K562 (cell line): ENCODE measurements around the gene FST. TPM values are rescaled to one million over a fixed set of nuclear protein-coding genes. Genes with fewer than 3 reads are reported as not detected.
A peak's percentile ranks its signal among the peaks of the same experiment; 100 is the strongest.

Source experiments
- ARHGAP35 ChIP-seq: fragments of 450-650 bp; IDR thresholded peaks from 2 replicates; pipeline ENCODE4 v1.6.1; 2018; ENCODE audit not compliant: partially characterized antibody
- ARNT ChIP-seq, 2 experiments: fragments of 450-650 bp; IDR thresholded peaks; 2 replicates each; pipeline ENCODE4 v1.6.1; 2016; ENCODE audit warnings: mild to moderate bottlenecking in 1 of 2
- BCLAF1 ChIP-seq, 2 experiments: fragments of 450-650 bp in 1 of 2; IDR thresholded peaks; 2 replicates each; pipeline ENCODE4 v1.6.1; 2011 to 2017; ENCODE audit warnings: low read depth in 2 of 2, antibody characterized with exemption in 1 of 2, borderline replicate concordance in 1 of 2, low read length in 1 of 2, mild to moderate bottlenecking in 1 of 2, mixed read lengths in 1 of 2; ENCODE audit not compliant: control insufficient read depth in 1 of 2
- DIDO1 ChIP-seq: fragments of 450-650 bp; IDR thresholded peaks from 2 replicates; pipeline ENCODE4 v1.6.1; 2016; ENCODE audit warnings: low read depth, missing biosample characterization, missing genetic modification characterization
- E2F3 ChIP-seq: fragments of 250-450 bp; sonication (Bioruptor Pico); IDR thresholded peaks from 2 replicates; pipeline ENCODE4 v1.4.0; 2020; ENCODE audit warnings: mild to moderate bottlenecking
- HMG20A ChIP-seq: fragments of 450-650 bp; formaldehyde crosslinking; conservative IDR thresholded peaks from 2 replicates; pipeline ENCODE4 v1.4.0; 2020; ENCODE audit warnings: mild to moderate bottlenecking, mixed read lengths
- LARP7 ChIP-seq: fragments of 450-650 bp; IDR thresholded peaks from 2 replicates; pipeline ENCODE4 v1.6.1; 2016
- PKNOX1 ChIP-seq: fragments of 450-650 bp; IDR thresholded peaks from 2 replicates; pipeline ENCODE4 v1.6.1; 2016
- POLR2H ChIP-seq: IDR thresholded peaks from 2 replicates; pipeline ENCODE4 v1.6.1; 2016; ENCODE audit warnings: missing genetic modification characterization, low read depth, mild to moderate bottlenecking, control low read depth, missing compliant biosample characterization, moderate library complexity
- REST ChIP-seq, 2 experiments: fragments of 450-650 bp; formaldehyde crosslinking in 1 of 2; IDR thresholded peaks; 2 replicates each; pipeline versions ENCODE4 v1.4.0 to v1.6.1; 2014 to 2020; ENCODE audit warnings: mild to moderate bottlenecking in 2 of 2, borderline replicate concordance in 1 of 2, low read depth in 1 of 2
- TBP ChIP-seq: optimal IDR thresholded peaks from 2 replicates; pipeline ENCODE3; 2011; ENCODE audit warnings: low read depth, low read length, improper control_type of control experiment
- TEAD2 ChIP-seq: fragments of 450-650 bp; IDR thresholded peaks from 2 replicates; pipeline ENCODE4 v1.6.1; 2016; ENCODE audit warnings: missing genetic modification characterization, control low read depth, missing compliant biosample characterization
- ZNF431 ChIP-seq: sonication (generic); formaldehyde crosslinking; IDR thresholded peaks from 2 replicates; pipeline ENCODE4 v1.8.0; 2022; ENCODE audit warnings: mild to moderate bottlenecking, missing genetic modification reagents
- polyA plus RNA-seq, 8 experiments: library from polyadenylated mRNA; depleted of rRNA in 4 of 8; stranded (reverse) in 5 of 8; unstranded in 3 of 8; fragments of >200 nt; fragmentation: Nextera tagmentation in 2 of 8; fragmentation: Illumina TruSeq in 1 of 8; extraction: Ambion mirVana in 2 of 8; extraction: Trizol in 1 of 8; gene quantifications; 2 replicates each; pipeline versions ENCODE4 v1.2.1 to v1.2.3, GENCODE V29; 2011 to 2014; ENCODE audit warnings: inconsistent platforms in 1 of 8, missing spikeins in 1 of 8
- total RNA-seq, 7 experiments: library from RNA; depleted of rRNA in 6 of 7; stranded (reverse); fragments of >200 nt in 6 of 7; fragmentation: Illumina TruSeq in 2 of 7; extraction: Trizol in 2 of 7; gene quantifications; 2 replicates each; pipeline versions ENCODE4 v1.2.1 to v1.2.3, GENCODE V29; 2011 to 2021; ENCODE audit warnings: low replicate concordance in 1 of 7

The FST gene
- total and polyA plus RNA-seq, 9 of the 15 experiments (the other 6 are each of a cell fraction or from before 2014, with no cell fraction given) = 0.03 to 0.27 TPM; not detected in 7

GRCh38 chr5:53478411-53479044 is 1.9 kb upstream of the FST start (continued):
- TF ChIP-seq POLR2H (tag) = no peak
- TF ChIP-seq DIDO1 (tag) = peak; percentile 35; the same call in 1 of the 2 replicates
- no peak for TF ChIP-seq TEAD2
- no peak for TF ChIP-seq BCLAF1 (IDR thresholded peaks at IDR 0.05; ENCODE audit: borderline replicate concordance in 1 of 2, control insufficient read depth in 1 of 2, low read depth in 2 of 2, low read length in 1 of 2)
- no peak for TF ChIP-seq E2F3 (CRISPR knock-in tag)
- 0 out of 2 replicates have a peak, but pooled peaks have one; percentile 82 for TF ChIP-seq LARP7
- peak; percentile 73; the same call in 1 of the 2 replicates for TF ChIP-seq REST (IDR thresholded peaks at IDR 0.05; ENCODE audit: borderline replicate concordance)
- no peak for TF ChIP-seq REST (CRISPR knock-in tag; IDR thresholded peaks at IDR 0.05; ENCODE audit: low read depth)
- peak; percentile 61 for TF ChIP-seq ARHGAP35
- TF ChIP-seq ZNF431 (CRISPR knock-in tag) = no peak
- TF ChIP-seq HMG20A (CRISPR knock-in tag) = no peak
- TF ChIP-seq TBP = no peak
- TF ChIP-seq PKNOX1 = peak; percentile 57
- TF ChIP-seq ARNT (IDR thresholded peaks at IDR 0.05) = peak in 1 of 2 experiments; percentile 46; a peak in 1 of 4 replicates
